Measurements from ENCODE around the gene USP31. TPM values are rescaled to one million over a fixed set of nuclear protein-coding genes. Genes with fewer than 3 reads are reported as not detected.

The USP31 gene
- total and polyA plus RNA-seq, 2 of the 8 experiments (the other 6 are each of a cell fraction or from before 2014, with no cell fraction given), result 6.7 to 19.0 TPM

- H2BK120ac ChIP-seq (replicated peaks; ENCODE audit: low read depth, low read length), result no peak overlapping the region
- no peak overlapping the region for H3K14ac ChIP-seq (ENCODE audit: insufficient read length)
- H4K5ac ChIP-seq (ENCODE audit: insufficient read length, low read depth, low read length), result no peak overlapping the region
- H2BK15ac ChIP-seq (ENCODE audit: low read length), result no peak overlapping the region
- no peak overlapping the region for H4K8ac ChIP-seq (ENCODE audit: extremely low read depth, insufficient read depth, low read length)
- no peaks in the 10 kb centered on the region for H3K27me3 ChIP-seq (replicated peaks in 1 of 4; ENCODE audit: control insufficient read depth in 3 of 4, extremely low read depth in 1 of 4, insufficient read depth in 3 of 4, low read length in 3 of 4)
- FAIRE-seq (no peak), DNase-seq (ENCODE audit: low read depth in 1 of 2, low spot score in 2 of 2) (no peak)
- no peaks in the 10 kb centered on the region for H3K36me3 ChIP-seq (ENCODE audit: control insufficient read depth in 2 of 4, insufficient read depth in 4 of 4, low read length in 3 of 4)
- no peak overlapping the region for H3K4me2 ChIP-seq (ENCODE audit: insufficient read depth in 1 of 2, low read depth in 2 of 2, low read length in 2 of 2)
- no peak overlapping the region for H2BK20ac ChIP-seq (ENCODE audit: low read length)
- no peak overlapping the region for H3K9ac ChIP-seq (replicated peaks in 1 of 4; ENCODE audit: extremely low read depth in 1 of 4, low read depth in 3 of 4, low read length in 3 of 4)
- peaks cover 5% of the 10 kb centered on the region for H3K79me1 ChIP-seq (ENCODE audit: low read depth, low read length)
- no peak overlapping the region for H3K56ac ChIP-seq (replicated peaks; ENCODE audit: insufficient read length, low read depth, low read length)
- CTCF ChIA-PET (ENCODE audit: partially characterized antibody), result interaction anchor here (0.7 to 1.2 kb wide), 3 partner anchors 14 to 303 kb away, joined by 3 to 6 read pairs (median 4); no protein-coding TSS in a partner anchor
- peaks cover 0 to 9% of the 10 kb centered on the region in 2 experiments for H4K20me1 ChIP-seq (replicated peaks in 1 of 2; ENCODE audit: control insufficient read depth in 1 of 2, insufficient read depth in 2 of 2, low read length in 2 of 2)
- H3K79me2 ChIP-seq (ENCODE audit: control insufficient read depth in 1 of 2, insufficient read depth in 2 of 2, low read length in 2 of 2), result peaks cover 2 to 98% of the 10 kb centered on the region in 2 experiments; a peak in 3 of 4 replicates
- no peak overlapping the region for H3K18ac ChIP-seq (ENCODE audit: extremely low read depth, low read length)
- H3K4me1 ChIP-seq (replicated peaks in 1 of 4; ENCODE audit: control insufficient read depth in 3 of 4, insufficient read depth in 4 of 4, low read length in 3 of 4), result peaks cover 0 to 11% (median 4%) of the 10 kb centered on the region in 4 experiments; a peak in 5 of 7 replicates
- H2BK5ac ChIP-seq (ENCODE audit: low read depth, low read length), result no peak overlapping the region
- H3K23me2 ChIP-seq (ENCODE audit: low read depth, low read length), result no peaks in the 10 kb centered on the region
- no peaks in the 10 kb centered on the region; a peak in 1 of 4 replicates for H3K9me3 ChIP-seq (ENCODE audit: insufficient read depth in 2 of 2, low read depth in 1 of 2, low read length in 1 of 2)
- H3K23ac ChIP-seq (ENCODE audit: insufficient read length), result no peak overlapping the region
- H4K91ac ChIP-seq (replicated peaks; ENCODE audit: insufficient read length, low read length), result no peak overlapping the region
- no peak for TF ChIP-seq NRF1 (IDR thresholded peaks at IDR 0.05; ENCODE audit: low read depth, low read length)
- no peak for TF ChIP-seq TEAD4 (IDR thresholded peaks at IDR 0.05; ENCODE audit: low read depth, low read length)
- no peak for TF ChIP-seq CBX5 (IDR thresholded peaks at IDR 0.05; ENCODE audit: low read depth, low read length)
- H2AFZ ChIP-seq (ENCODE audit: low read length), result no peak overlapping the region
- H2BK12ac ChIP-seq (ENCODE audit: low read depth, low read length), result no peak overlapping the region
- H3K4ac ChIP-seq (replicated peaks; ENCODE audit: insufficient read length, low read depth, low read length), result no peak overlapping the region
- 82 to 100% methylated on average over 3 to 11 of the region's 11 CpGs for WGBS, 2 experiments (ENCODE audit: extremely low coverage in 1 of 2, insufficient coverage in 1 of 2, insufficient read length in 1 of 2, insufficient replicate concordance in 2 of 2, low coverage in 1 of 2, low lambda C conversion rate in 2 of 2, missing lambda C conversion rate in 1 of 2)
- POLR2A ChIA-PET (ENCODE audit: partially characterized antibody), result interaction anchor here (1.9 kb wide), 1 partner anchor 17 kb away, joined by 5 read pairs; the partner anchor contains the start of gene USP31
- H3K4me3 ChIP-seq (ENCODE audit: extremely low read depth in 1 of 4, insufficient read depth in 2 of 4, low read depth in 3 of 4, low read length in 4 of 4), result no peak overlapping the region
- no peak overlapping the region for H3K27ac ChIP-seq (ENCODE audit: low read depth, low read length)
- H2AK5ac ChIP-seq (ENCODE audit: low read depth, low read length), result no peak overlapping the region
Observed at GRCh38 chr16:23132775-23133463, 16.3 kb downstream of the USP31 start.
